OCI-LY7 (cell line): ENCODE results near the gene URM1. TPM values are rescaled to one million over a fixed set of nuclear protein-coding genes. Genes with fewer than 3 reads are reported as not detected.

Experiments
- BruUV-seq: library from RNA; stranded (reverse); fragments of 400-500 nt; replicated peaks from 2 replicates; lab custom pipeline; 2021; lab: Mats Ljungman, UMichigan
- CTCF ChIA-PET: fragments of 300-600 bp; sonication (Branson Sonifier 250); formaldehyde crosslinking; loops from one replicate; lab custom pipeline; 2022; ENCODE audit warnings: antibody characterized with exemption; ENCODE audit not compliant: unreplicated experiment; lab: Charles Lee
- POLR2A ChIA-PET: fragments of 300-600 bp; sonication (Branson Sonifier 250); formaldehyde crosslinking; loops from one replicate; lab custom pipeline; 2022; ENCODE audit warnings: antibody characterized with exemption; lab: Charles Lee
- DNase-seq: peaks from one replicate; pipeline ENCODE4 v3.0.0-alpha.2; 2015; ENCODE audit warnings: low spot score
- H2AFZ ChIP-seq: fragments of 200-600 bp; sonication (generic), shearing (Covaris generic); 2 replicates; pipeline ENCODE4 v1.6.1; 2014; ENCODE audit warnings: mild to moderate bottlenecking, antibody characterized with exemption, low read length, moderate library complexity
- H3K27ac ChIP-seq: fragments of 200-600 bp; sonication (generic); 2 replicates; pipeline ENCODE4 v1.5.1; 2014; ENCODE audit warnings: mixed run types, low read depth, mild to moderate bottlenecking, moderate library complexity, low read length, inconsistent platforms; ENCODE audit not compliant: poor library complexity, severe bottlenecking
- H3K36me3 ChIP-seq: fragments of 200-600 bp; sonication (generic); 2 replicates; pipeline ENCODE4 v1.6.1; 2014; ENCODE audit warnings: mild to moderate bottlenecking, antibody characterized with exemption, low read length, moderate library complexity, mixed read lengths; ENCODE audit not compliant: insufficient read depth
- H3K4me1 ChIP-seq: fragments of 200-600 bp; sonication (generic); 2 replicates; pipeline ENCODE4 v1.5.1; 2014; ENCODE audit warnings: mild to moderate bottlenecking, low read length; ENCODE audit not compliant: insufficient read depth, poor library complexity, severe bottlenecking
- H3K4me2 ChIP-seq: fragments of 200-600 bp; sonication (generic); 2 replicates; pipeline ENCODE4 v1.6.1; 2014; ENCODE audit warnings: mild to moderate bottlenecking, low read length
- H3K4me3 ChIP-seq: fragments of 200-600 bp; sonication (generic); 2 replicates; pipeline ENCODE4 v1.5.1; 2014; ENCODE audit warnings: mild to moderate bottlenecking, low read depth, low read length; ENCODE audit not compliant: poor library complexity, severe bottlenecking
- H3K79me2 ChIP-seq: fragments of 200-600 bp; sonication (generic); 2 replicates; pipeline ENCODE4 v1.6.1; 2016; ENCODE audit warnings: low read depth, mild to moderate bottlenecking, low read length, moderate library complexity, mixed read lengths; ENCODE audit not compliant: insufficient read depth
- H3K9me2 ChIP-seq: fragments of 200-600 bp; sonication (generic); 2 replicates; pipeline ENCODE4 v1.6.1; 2016; ENCODE audit warnings: mild to moderate bottlenecking, low read length, mixed read lengths; ENCODE audit not compliant: insufficient read depth
- H3K9me3 ChIP-seq: fragments of 200-600 bp; sonication (generic); 2 replicates; pipeline ENCODE4 v1.6.1; 2014; ENCODE audit warnings: mild to moderate bottlenecking, mixed run types, low read length, mixed read lengths
- H4K20me1 ChIP-seq: fragments of 200-600 bp; sonication (generic); 2 replicates; pipeline ENCODE4 v1.6.1; 2014; ENCODE audit warnings: mild to moderate bottlenecking, antibody characterized with exemption, low read length, moderate library complexity, mixed read lengths; ENCODE audit not compliant: insufficient read depth
- CTCF ChIP-seq: fragments of 200-600 bp; sonication (generic); conservative IDR thresholded peaks from 2 replicates; pipeline ENCODE4 v1.5.1; 2014; ENCODE audit warnings: mild to moderate bottlenecking, antibody characterized with exemption, low read length, moderate library complexity, mixed read lengths
- EZH2phosphoT487 ChIP-seq: fragments of 200-600 bp; sonication (generic); IDR thresholded peaks from 2 replicates; pipeline ENCODE4 v1.6.1; 2018; ENCODE audit warnings: low read depth, borderline replicate concordance, mild to moderate bottlenecking, mixed run types, antibody characterized with exemption, low read length, moderate library complexity, mixed read lengths
- intact Hi-C: fragments of 100-400 bp; cut with micrococcal nuclease; formaldehyde crosslinking; loops from one replicate; pipeline ENCODE4 v1.10.0; 2022; ENCODE audit not compliant: unreplicated experiment
- total RNA-seq, 2 experiments: library from RNA; depleted of rRNA in 1 of 2; stranded (reverse); fragments of >200 nt in 1 of 2; shearing (Covaris generic) in 1 of 2; gene quantifications; 2 replicates each; pipeline ENCODE4 v1.2.3, GENCODE V29; 2014 to 2022

Gene URM1
- total RNA-seq, 2 experiments from 2014 or later, result 58.5 to 60.8 TPM

- H3K4me2 ChIP-seq, result no peak overlapping the region
- no peak overlapping the region for H3K27ac ChIP-seq
- H3K9me2 ChIP-seq, result no peaks in the 10 kb centered on the region
- TF ChIP-seq EZH2phosphoT487 (no peak), CTCF (no peak)
- no TSS peak for BruUV-seq
- H3K36me3 ChIP-seq, result peaks cover 43% of the 10 kb centered on the region
- no peak for DNase-seq
- no peaks in the 10 kb centered on the region for H3K79me2 ChIP-seq
- no peak overlapping the region for H2AFZ ChIP-seq
- POLR2A ChIA-PET, result no interaction called here
- peaks cover 5% of the 10 kb centered on the region for H3K4me1 ChIP-seq
- H3K9me3 ChIP-seq, result no peaks in the 10 kb centered on the region
- intact Hi-C loops, result loop anchor here (5.0 kb wide), 1 partner anchor 141 kb away; the partner anchor contains the start of gene DNM1
- no peaks in the 10 kb centered on the region for H4K20me1 ChIP-seq
- CTCF ChIA-PET, result no interaction called here
- H3K4me3 ChIP-seq, result no peak overlapping the region
These were observed 28.0 kb upstream of the URM1 start for GRCh38 chr9:128342971-128343680.

GRCh38 chr9:128343855-128344254 is 27.3 kb upstream of the URM1 start:
- BruUV-seq, result no TSS peak
- Histone ChIP-seq H3K27ac (no peak overlapping the region), H3K4me2 (no peak overlapping the region), H3K9me2 (no peaks in the 10 kb centered on the region), H4K20me1 (no peaks in the 10 kb centered on the region), H2AFZ (no peak overlapping the region), H3K9me3 (no peaks in the 10 kb centered on the region), H3K79me2 (no peaks in the 10 kb centered on the region), H3K4me3 (no peak overlapping the region), H3K36me3 (peaks cover 48% of the 10 kb centered on the region), H3K4me1 (peaks cover 5% of the 10 kb centered on the region)
- no peak for DNase-seq
- POLR2A ChIA-PET, result no interaction called here
- CTCF ChIA-PET, result no interaction called here
- no peak for TF ChIP-seq CTCF
- TF ChIP-seq EZH2phosphoT487, result no peak
- intact Hi-C loops, result loop anchor here (5.0 kb wide), 1 partner anchor 142 kb away; the partner anchor contains the start of gene DNM1
